CD14-positive monocyte (primary cell): ENCODE measurements around the gene TGFB1I1. TPM values are rescaled to one million over a fixed set of nuclear protein-coding genes. Genes with fewer than 3 reads are reported as not detected.
"Not testable (repeated sequence)": the region's sequence is repeated elsewhere in the genome, so short reads cannot be mapped to it uniquely, and the experiment has no call there.

Source experiments
- DNase-seq, 3 donors: peaks; one replicate each; pipeline ENCODE4 v3.0.0-alpha.2; 2011 to 2022
- H2AFZ ChIP-seq: 2 replicates; pipeline ENCODE4 v1.6.0; 2012; ENCODE audit warnings: mild to moderate bottlenecking, low read depth, low read length, inconsistent platforms; ENCODE audit not compliant: insufficient read depth, poor library complexity, severe bottlenecking
- H3K27ac ChIP-seq, 2 donors: 1 replicate in 1 of 2; 2 replicates in 1 of 2; pipeline ENCODE4 v1.5.1; 2012 to 2013; ENCODE audit warnings: low read length in 2 of 2, control low read depth in 1 of 2, inconsistent platforms in 1 of 2, low read depth in 1 of 2, mild to moderate bottlenecking in 1 of 2
- H3K27me3 ChIP-seq, 2 donors: one replicate each; pipeline versions ENCODE4 v1.6.0 to v1.6.1; 2011 to 2013; ENCODE audit warnings: low read length in 2 of 2; ENCODE audit not compliant: control insufficient read depth in 2 of 2, insufficient read depth in 2 of 2
- H3K36me3 ChIP-seq, 2 donors: replicated peaks in 1 of 2; 1 replicate in 1 of 2; 2 replicates in 1 of 2; pipeline versions ENCODE4 v1.5.1 to v1.6.1; 2012 to 2013; ENCODE audit warnings: low read length in 2 of 2, control low read depth in 1 of 2, inconsistent platforms in 1 of 2, mild to moderate bottlenecking in 1 of 2; ENCODE audit not compliant: insufficient read depth in 2 of 2, control insufficient read depth in 1 of 2
- H3K4me1 ChIP-seq, 2 donors: 1 replicate in 1 of 2; 2 replicates in 1 of 2; pipeline versions ENCODE4 v1.5.1 to v1.6.1; 2012 to 2013; ENCODE audit warnings: low read length in 2 of 2, control low read depth in 1 of 2, inconsistent platforms in 1 of 2, mild to moderate bottlenecking in 1 of 2, moderate library complexity in 1 of 2; ENCODE audit not compliant: insufficient read depth in 2 of 2, control insufficient read depth in 1 of 2
- H3K4me2 ChIP-seq: replicated peaks from 2 replicates; pipeline ENCODE3; 2012; ENCODE audit warnings: low read length, moderate library complexity, mild to moderate bottlenecking; ENCODE audit not compliant: poor library complexity, severe bottlenecking; ENCODE audit errors: extremely low read depth
- H3K4me3 ChIP-seq, 3 experiments: fragments of 200-600 bp in 1 of 3; sonication (generic) in 1 of 3; replicated peaks in 1 of 3; 1 replicate in 2 of 3; 2 replicates in 1 of 3; pipeline ENCODE4 v1.5.1; 2011 to 2013; ENCODE audit warnings: low read length in 3 of 3, mild to moderate bottlenecking in 3 of 3, control low read depth in 2 of 3, low read depth in 2 of 3, inconsistent platforms in 1 of 3, moderate library complexity in 1 of 3
- H3K79me2 ChIP-seq: 2 replicates; pipeline ENCODE4 v1.6.0; 2012; ENCODE audit warnings: mild to moderate bottlenecking, control low read depth, inconsistent platforms, low read length, moderate library complexity; ENCODE audit not compliant: insufficient read depth
- H3K9ac ChIP-seq: 2 replicates; pipeline ENCODE4 v1.6.0; 2017; ENCODE audit warnings: low read length, mild to moderate bottlenecking; ENCODE audit not compliant: insufficient read depth, poor library complexity, severe bottlenecking
- H3K9me3 ChIP-seq, 2 donors: replicated peaks in 1 of 2; 1 replicate in 1 of 2; 2 replicates in 1 of 2; pipeline versions ENCODE4 v1.5.1 to v1.6.1; 2012 to 2013; ENCODE audit warnings: low read length in 2 of 2, control low read depth in 1 of 2; ENCODE audit not compliant: control insufficient read depth in 1 of 2, insufficient read depth in 1 of 2
- H4K20me1 ChIP-seq: 2 replicates; pipeline ENCODE4 v1.6.0; 2012; ENCODE audit warnings: mild to moderate bottlenecking, low read length, control low read depth, moderate library complexity; ENCODE audit not compliant: insufficient read depth
- H3K27ac Mint-ChIP-seq, 7 donors: one replicate each; pipeline ENCODE4 v1.8.0; 2020; ENCODE audit warnings: mild to moderate bottlenecking in 7 of 7, mixed read lengths in 7 of 7, moderate library complexity in 6 of 7, inconsistent platforms in 2 of 7
- H3K27me3 Mint-ChIP-seq, 3 donors: one replicate each; pipeline ENCODE4 v1.8.0; 2021 to 2022; ENCODE audit warnings: low read depth in 3 of 3, mild to moderate bottlenecking in 3 of 3, mixed read lengths in 3 of 3, moderate library complexity in 3 of 3, inconsistent platforms in 1 of 3
- H3K36me3 Mint-ChIP-seq, 2 donors: one replicate each; pipeline ENCODE4 v1.8.0; 2020; ENCODE audit warnings: mixed read lengths in 2 of 2, inconsistent platforms in 1 of 2, mild to moderate bottlenecking in 1 of 2
- H3K4me1 Mint-ChIP-seq: one replicate; pipeline ENCODE4 v1.8.0; 2020; ENCODE audit warnings: mild to moderate bottlenecking, mixed read lengths
- H3K4me3 Mint-ChIP-seq, 2 donors: one replicate each; pipeline ENCODE4 v1.8.0; 2020; ENCODE audit warnings: mild to moderate bottlenecking in 2 of 2, mixed read lengths in 2 of 2, moderate library complexity in 1 of 2
- H3K9me3 Mint-ChIP-seq, 7 donors: one replicate each; pipeline ENCODE4 v1.8.0; 2020 to 2022; ENCODE audit warnings: mixed read lengths in 7 of 7, mild to moderate bottlenecking in 6 of 7, moderate library complexity in 6 of 7, inconsistent platforms in 2 of 7
- CTCF ChIP-seq: fragments of 200-600 bp; IDR thresholded peaks from one replicate; pipeline ENCODE4 v1.8.0; 2022; ENCODE audit warnings: antibody characterized with exemption, mild to moderate bottlenecking
- WGBS: methylation state at CpG from one replicate; pipeline ENCODE4 v1.1.5; 2013; ENCODE audit warnings: missing lambda C conversion rate; ENCODE audit not compliant: insufficient coverage; 5-methylcytosine and 5-hydroxymethylcytosine counted together
- intact Hi-C, 2 donors: fragments of 100-400 bp; cut with micrococcal nuclease; formaldehyde crosslinking; loops; one replicate each; pipeline versions ENCODE4 v1.15.0 to v1.15.1; 2023
- polyA plus RNA-seq, 3 donors: library from polyadenylated mRNA; depleted of rRNA in 1 of 3; unstranded in 2 of 3; stranded (reverse) in 1 of 3; fragments of 300-500 nt in 2 of 3; fragments of >200 nt in 1 of 3; fragmentation: Illumina TruSeq in 2 of 3; gene quantifications; 1 replicate in 2 of 3; 2 replicates in 1 of 3; pipeline ENCODE4 v1.2.3, GENCODE V29; 2012 to 2021

The TGFB1I1 gene
- polyA plus RNA-seq, 3 donors, result 0.11 to 0.16 TPM; not detected in 1

DNA sequence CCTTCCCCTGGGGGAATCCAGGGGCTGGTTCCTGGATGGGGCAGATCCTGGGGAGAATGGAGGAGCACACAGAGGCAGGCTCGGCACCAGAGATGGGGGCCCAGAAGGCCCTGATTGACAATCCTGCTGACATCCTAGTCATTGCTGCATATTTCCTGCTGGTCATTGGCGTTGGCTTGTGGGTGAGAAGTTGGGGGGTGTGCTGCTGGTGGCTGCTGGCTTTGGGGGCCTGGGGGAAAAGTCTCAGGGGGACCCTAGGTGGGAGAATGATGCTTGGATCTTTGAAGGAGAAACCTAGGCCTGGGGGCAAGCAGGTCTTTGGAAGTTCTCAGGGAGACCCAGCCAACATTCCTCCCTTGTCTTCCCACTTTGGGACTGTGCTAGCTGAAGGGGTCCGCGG, 11.1 kb downstream of the TGFB1I1 start, which contains the start of gene SLC5A2:
Gene SLC5A2 (plus strand): TSS at position 43 of the 400 bp plus-strand sequence. CDS start 14 bp downstream, at position 57.
- Histone ChIP-seq H3K9ac (no peak within 1 kb of the TSS), H4K20me1 (no peaks in the 10 kb centered on the region), H3K27me3 (peaks cover 0 to 18% of the 10 kb centered on the region in 2 donors), H3K79me2 (no peaks in the 10 kb centered on the region), H3K27ac (no peak within 1 kb of the TSS), H3K4me1 (peaks cover 12 to 20% of the 10 kb centered on the region in 2 donors), H3K4me3 (no peak within 1 kb of the TSS), H3K9me3 (no peaks in the 10 kb centered on the region), H2AFZ (no peak within 1 kb of the TSS), H3K36me3 (no peaks in the 10 kb centered on the region), H3K4me2 (no peak within 1 kb of the TSS)
- no peak for DNase-seq
- peaks cover 19% of the 10 kb centered on the region for H3K4me1 Mint-ChIP-seq
- H3K36me3 Mint-ChIP-seq, result no peaks in the 10 kb centered on the region
- intact Hi-C loops, result no loop called here
- 86% methylated on average over 2 of the region's 4 CpGs for WGBS
- peaks cover 0 to 2% (median 0%) of the 10 kb centered on the region in 7 donors for H3K9me3 Mint-ChIP-seq
- no peak within 1 kb of the TSS for H3K27ac Mint-ChIP-seq
- H3K27me3 Mint-ChIP-seq, result peaks cover 5 to 32% (median 29%) of the 10 kb centered on the region in 3 donors
- TF ChIP-seq CTCF, result no peak
- H3K4me3 Mint-ChIP-seq, result no peak within 1 kb of the TSS

- peaks cover 5 to 42% (median 30%) of the 10 kb centered on the region in 3 donors for H3K27me3 Mint-ChIP-seq
- H3K4me3 ChIP-seq, H3K79me2 ChIP-seq, H3K27ac Mint-ChIP-seq, H3K27ac ChIP-seq, H3K9ac ChIP-seq, H3K4me3 Mint-ChIP-seq, H4K20me1 ChIP-seq, H3K36me3 Mint-ChIP-seq, H3K36me3 ChIP-seq, H3K9me3 ChIP-seq, intact Hi-C loops, H2AFZ ChIP-seq, H3K9me3 Mint-ChIP-seq, DNase-seq, H3K4me2 ChIP-seq: not testable (repeated sequence)
- peaks cover 22% of the 10 kb centered on the region for H3K4me1 Mint-ChIP-seq
- 83% methylated on average over 1 of the region's 4 CpGs for WGBS
- Histone ChIP-seq H3K4me1 (peaks cover 15 to 25% of the 10 kb centered on the region in 2 donors), H3K27me3 (peaks cover 0 to 27% of the 10 kb centered on the region in 2 donors)
Measured at GRCh38 chr16:31484048-31484447, 12.1 kb downstream of the TGFB1I1 start.
